ENCODE results near the gene APC.
"Not testable (repeated sequence)": the region's sequence is repeated elsewhere in the genome, so short reads cannot be mapped to it uniquely, and the experiment has no call there.

APC gene

GRCh38 chr5:112706446-112707016 lies 31.2 kb upstream of the APC start:
- H3K9me3 Mint-ChIP-seq: no peaks in the 10 kb centered on the region
- intact Hi-C loops (cut with micrococcal nuclease): loop anchor here (5.0 kb wide), 2 partner anchors 36 to 271 kb away; partner anchors contain the start of gene DCP2
- H3K4me1 Mint-ChIP-seq (ENCODE audit: low read depth): peaks cover 48% of the 10 kb centered on the region
- peaks cover 10% of the 10 kb centered on the region for H3K36me3 Mint-ChIP-seq (ENCODE audit: low read depth)
- H3K27me3 Mint-ChIP-seq: no peaks in the 10 kb centered on the region
- H3K27ac Mint-ChIP-seq: no peak overlapping the region
- H3K4me3 Mint-ChIP-seq: peak overlapping the region; percentile 97

DNA sequence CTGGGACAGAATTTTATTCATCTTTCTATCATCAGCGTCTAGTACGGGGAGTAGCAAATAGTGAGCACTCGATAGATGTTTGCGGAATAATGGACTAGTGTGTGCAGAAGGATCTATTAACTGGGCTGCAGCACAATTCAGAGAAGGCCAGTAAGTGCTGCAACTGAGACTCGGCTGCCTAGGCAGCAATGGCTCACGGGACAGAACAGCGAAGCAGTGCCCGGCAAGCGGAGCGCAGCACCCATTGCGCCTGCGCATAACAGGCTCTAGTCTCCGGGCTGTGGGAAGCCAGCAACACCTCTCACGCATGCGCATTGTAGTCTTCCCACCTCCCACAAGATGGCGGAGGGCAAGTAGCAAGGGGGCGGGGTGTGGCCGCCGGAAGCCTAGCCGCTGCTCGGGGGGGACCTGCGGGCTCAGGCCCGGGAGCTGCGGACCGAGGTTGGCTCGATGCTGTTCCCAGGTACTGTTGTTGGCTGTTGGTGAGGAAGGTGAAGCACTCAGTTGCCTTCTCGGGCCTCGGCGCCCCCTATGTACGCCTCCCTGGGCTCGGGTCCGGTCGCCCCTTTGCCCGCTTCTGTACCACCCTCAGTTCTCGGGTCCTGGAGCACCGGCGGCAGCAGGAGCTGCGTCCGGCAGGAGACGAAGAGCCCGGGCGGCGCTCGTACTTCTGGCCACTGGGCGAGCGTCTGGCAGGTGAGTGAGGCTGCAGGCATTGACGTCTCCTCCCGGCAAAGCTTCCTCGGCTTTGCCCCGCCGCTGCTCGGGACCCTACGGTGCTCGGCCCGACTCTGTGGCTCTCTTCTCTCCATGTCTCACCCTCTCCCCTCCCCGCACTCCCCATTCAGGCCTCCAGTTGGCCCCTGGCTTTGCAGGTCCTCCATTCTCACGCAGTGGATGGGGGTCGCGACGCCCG lies 30.2 kb upstream of the APC start:
- Mint-ChIP-seq H3K36me3 (ENCODE audit: low read depth) (peaks cover 13% of the 10 kb centered on the region), H3K27ac (peak overlapping the region; percentile 93), H3K4me3 (peak overlapping the region; percentile 97), H3K27me3 (no peaks in the 10 kb centered on the region), H3K4me1 (ENCODE audit: low read depth) (peaks cover 57% of the 10 kb centered on the region), H3K9me3 (no peaks in the 10 kb centered on the region)
- intact Hi-C loops (cut with micrococcal nuclease): loop anchor here (5.0 kb wide), 2 partner anchors 35 to 270 kb away; partner anchors contain the start of gene DCP2

GRCh38 chr5:112708103-112708622 lies 29.5 kb upstream of the APC start:
- intact Hi-C loops (cut with micrococcal nuclease): loop anchor here (5.0 kb wide), 2 partner anchors 34 to 269 kb away; partner anchors contain the start of gene DCP2
- H3K27me3 Mint-ChIP-seq: no peaks in the 10 kb centered on the region
- peaks cover 63% of the 10 kb centered on the region for H3K4me1 Mint-ChIP-seq (ENCODE audit: low read depth)
- peaks cover 20% of the 10 kb centered on the region for H3K36me3 Mint-ChIP-seq (ENCODE audit: low read depth)
- H3K9me3 Mint-ChIP-seq: no peaks in the 10 kb centered on the region
- peak overlapping the region; percentile 93 for H3K27ac Mint-ChIP-seq
- H3K4me3 Mint-ChIP-seq: peak overlapping the region; percentile 97

DNA sequence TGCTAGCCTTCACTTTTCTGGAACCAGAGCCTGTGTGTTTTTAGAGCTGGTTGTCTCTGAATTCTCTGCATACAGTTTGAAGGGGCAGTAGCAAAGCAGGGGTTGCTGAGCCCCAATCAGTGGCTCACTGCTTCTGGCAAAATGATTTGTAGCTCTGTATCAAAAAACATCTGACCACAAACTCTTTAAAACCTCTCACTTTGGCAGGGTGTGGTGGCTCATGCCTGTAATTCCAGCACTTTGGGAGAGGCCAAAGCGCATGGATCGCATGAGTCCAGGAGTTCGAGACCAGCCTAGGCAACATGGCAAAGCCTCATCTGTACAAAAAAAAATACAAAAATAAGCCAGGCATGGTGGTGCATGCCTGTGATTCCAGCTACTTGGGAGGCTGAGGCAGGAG lies 28.3 kb upstream of the APC start:
- H3K9me3 Mint-ChIP-seq: no peaks in the 10 kb centered on the region
- H3K27ac Mint-ChIP-seq: peak overlapping the region; percentile 43
- H3K4me3 Mint-ChIP-seq: no peak overlapping the region
- peaks cover 61% of the 10 kb centered on the region for H3K4me1 Mint-ChIP-seq (ENCODE audit: low read depth)
- H3K27me3 Mint-ChIP-seq: no peaks in the 10 kb centered on the region
- intact Hi-C loops (cut with micrococcal nuclease): loop anchor here (5.0 kb wide), 2 partner anchors 33 to 268 kb away; partner anchors contain the start of gene DCP2
- H3K36me3 Mint-ChIP-seq (ENCODE audit: low read depth): peaks cover 22% of the 10 kb centered on the region

GRCh38 chr5:112710896-112711295 lies 26.8 kb upstream of the APC start:
- H3K4me1 Mint-ChIP-seq (ENCODE audit: low read depth): peaks cover 76% of the 10 kb centered on the region
- H3K4me3 Mint-ChIP-seq: no peak overlapping the region
- intact Hi-C loops (cut with micrococcal nuclease): no loop called here
- H3K27ac Mint-ChIP-seq: peak overlapping the region; percentile 43
- no peaks in the 10 kb centered on the region for H3K9me3 Mint-ChIP-seq
- H3K36me3 Mint-ChIP-seq (ENCODE audit: low read depth): peaks cover 22% of the 10 kb centered on the region
- H3K27me3 Mint-ChIP-seq: no peaks in the 10 kb centered on the region

- H3K4me3 Mint-ChIP-seq: no peak overlapping the region
- no peaks in the 10 kb centered on the region for H3K9me3 Mint-ChIP-seq
- H3K27me3 Mint-ChIP-seq: no peaks in the 10 kb centered on the region
- intact Hi-C loops (cut with micrococcal nuclease): no loop called here
- peaks cover 82% of the 10 kb centered on the region for H3K4me1 Mint-ChIP-seq (ENCODE audit: low read depth)
- peak overlapping the region; percentile 25 for H3K27ac Mint-ChIP-seq
- peaks cover 22% of the 10 kb centered on the region for H3K36me3 Mint-ChIP-seq (ENCODE audit: low read depth)
These were observed 26.2 kb upstream of the APC start for GRCh38 chr5:112711436-112711835.

DNA sequence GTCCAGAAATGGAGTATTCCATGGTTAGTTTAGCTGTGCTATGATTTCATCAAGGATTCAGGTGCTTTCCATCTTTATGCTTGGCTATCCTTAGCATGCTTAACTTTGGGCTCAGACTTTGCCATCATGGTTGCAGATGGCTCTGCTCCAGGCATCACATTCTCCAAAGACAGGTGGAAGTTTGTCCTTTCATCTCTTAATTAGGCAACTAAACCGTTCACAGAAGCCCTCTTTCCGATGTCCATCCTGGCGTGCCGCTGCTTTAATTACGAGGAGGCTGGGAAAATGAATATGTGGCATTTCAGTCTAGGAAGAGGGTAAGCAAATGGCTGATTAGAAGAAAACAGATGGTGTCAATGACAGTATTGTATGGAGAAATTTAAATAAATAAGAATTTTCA lies 24.5 kb upstream of the APC start:
- Mint-ChIP-seq H3K27me3 (no peaks in the 10 kb centered on the region), H3K4me1 (ENCODE audit: low read depth) (peaks cover 85% of the 10 kb centered on the region), H3K36me3 (ENCODE audit: low read depth) (peaks cover 13% of the 10 kb centered on the region)

GRCh38 chr5:112716895-112717294 lies 20.8 kb upstream of the APC start:
- H3K27me3 Mint-ChIP-seq; H3K4me3 Mint-ChIP-seq; H3K27ac Mint-ChIP-seq; intact Hi-C loops (cut with micrococcal nuclease); H3K9me3 Mint-ChIP-seq: not testable (repeated sequence)
- Mint-ChIP-seq H3K36me3 (ENCODE audit: low read depth) (peaks cover 12% of the 10 kb centered on the region), H3K4me1 (ENCODE audit: low read depth) (peaks cover 61% of the 10 kb centered on the region)

More for the DNA sequence above, 24.5 kb upstream of the APC start:
- Mint-ChIP-seq H3K4me3 (no peak overlapping the region), H3K27ac (no peak overlapping the region), H3K9me3 (no peaks in the 10 kb centered on the region)
- intact Hi-C loops (cut with micrococcal nuclease): no loop called here

GRCh38 chr5:112717506-112718082 lies 20.1 kb upstream of the APC start:
- Mint-ChIP-seq H3K27ac (no peak overlapping the region), H3K4me3 (no peak overlapping the region), H3K4me1 (ENCODE audit: low read depth) (peaks cover 58% of the 10 kb centered on the region), H3K9me3 (no peaks in the 10 kb centered on the region), H3K27me3 (no peaks in the 10 kb centered on the region), H3K36me3 (ENCODE audit: low read depth) (peaks cover 7% of the 10 kb centered on the region)
- intact Hi-C loops (cut with micrococcal nuclease): no loop called here

DNA sequence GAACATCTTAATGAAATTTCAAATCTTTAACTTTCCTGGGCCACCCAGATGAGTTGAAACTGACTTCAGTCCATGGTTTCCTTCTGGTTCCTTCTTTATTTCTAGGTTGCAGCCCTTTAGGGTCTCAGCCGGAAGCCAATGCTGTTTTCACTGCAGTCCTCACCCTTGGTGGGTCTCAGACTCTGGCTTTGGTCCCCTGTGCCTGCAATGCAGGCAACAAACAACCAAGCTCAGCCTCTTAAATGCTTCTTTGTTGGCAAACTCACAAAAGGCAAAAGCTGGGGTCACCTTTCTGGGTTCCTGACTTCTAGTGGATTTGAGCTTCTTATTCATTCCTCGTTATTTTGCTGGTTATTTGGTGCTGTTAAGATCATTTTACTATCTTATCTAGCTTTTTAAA lies 19.3 kb upstream of the APC start:
- Mint-ChIP-seq H3K36me3 (ENCODE audit: low read depth) (no peaks in the 10 kb centered on the region), H3K4me3 (no peak overlapping the region), H3K27ac (no peak overlapping the region), H3K9me3 (no peaks in the 10 kb centered on the region), H3K4me1 (ENCODE audit: low read depth) (peaks cover 59% of the 10 kb centered on the region), H3K27me3 (no peaks in the 10 kb centered on the region)
- intact Hi-C loops (cut with micrococcal nuclease): no loop called here

- Mint-ChIP-seq H3K9me3 (no peaks in the 10 kb centered on the region), H3K4me1 (ENCODE audit: low read depth) (peaks cover 52% of the 10 kb centered on the region), H3K27me3 (no peaks in the 10 kb centered on the region), H3K27ac (no peak overlapping the region), H3K4me3 (no peak overlapping the region), H3K36me3 (ENCODE audit: low read depth) (no peaks in the 10 kb centered on the region)
- intact Hi-C loops (cut with micrococcal nuclease): no loop called here
These were observed 17.1 kb upstream of the APC start for GRCh38 chr5:112720576-112720975.

- intact Hi-C loops (cut with micrococcal nuclease): no loop called here
- H3K36me3 Mint-ChIP-seq (ENCODE audit: low read depth): no peaks in the 10 kb centered on the region
- H3K9me3 Mint-ChIP-seq: no peaks in the 10 kb centered on the region
- peaks cover 40% of the 10 kb centered on the region for H3K4me1 Mint-ChIP-seq (ENCODE audit: low read depth)
- H3K27ac Mint-ChIP-seq: no peak overlapping the region
- H3K27me3 Mint-ChIP-seq: no peaks in the 10 kb centered on the region
- no peak overlapping the region for H3K4me3 Mint-ChIP-seq
These were observed 12.8 kb upstream of the APC start for GRCh38 chr5:112724901-112725300.

DNA sequence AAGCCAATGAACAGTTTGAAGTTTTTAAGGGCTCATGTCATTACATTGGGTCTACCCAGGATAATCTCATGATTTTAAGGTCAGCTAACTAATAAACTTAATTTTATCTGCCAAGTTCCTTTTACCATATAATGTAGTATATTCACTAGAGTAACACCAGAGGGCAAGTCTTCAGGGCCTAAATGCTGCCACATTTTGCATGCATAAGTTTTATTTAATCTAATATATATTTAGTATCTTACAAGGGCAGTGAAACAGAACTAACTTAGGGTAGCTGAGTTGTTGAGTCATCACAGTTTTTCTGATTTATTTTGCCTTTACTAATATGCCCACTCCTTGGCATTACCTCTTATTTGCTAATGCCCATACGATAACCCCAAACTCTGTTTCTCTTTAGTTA lies 8.1 kb upstream of the APC start:
- Mint-ChIP-seq H3K4me3 (no peak overlapping the region), H3K9me3 (no peaks in the 10 kb centered on the region), H3K4me1 (ENCODE audit: low read depth) (peaks cover 18% of the 10 kb centered on the region), H3K36me3 (ENCODE audit: low read depth) (peaks cover 5% of the 10 kb centered on the region), H3K27me3 (no peaks in the 10 kb centered on the region), H3K27ac (no peak overlapping the region)
- intact Hi-C loops (cut with micrococcal nuclease): no loop called here

GRCh38 chr5:112732131-112732530 lies 5.6 kb upstream of the APC start:
- H3K27ac Mint-ChIP-seq: no peak overlapping the region
- peaks cover 5% of the 10 kb centered on the region for H3K36me3 Mint-ChIP-seq (ENCODE audit: low read depth)
- H3K4me1 Mint-ChIP-seq (ENCODE audit: low read depth): peaks cover 16% of the 10 kb centered on the region
- no peaks in the 10 kb centered on the region for H3K9me3 Mint-ChIP-seq
- no peak overlapping the region for H3K4me3 Mint-ChIP-seq
- no peaks in the 10 kb centered on the region for H3K27me3 Mint-ChIP-seq
- intact Hi-C loops (cut with micrococcal nuclease): no loop called here
